ENCODE data around the gene BBS9. TPM values are rescaled to one million over a fixed set of nuclear protein-coding genes. Genes with fewer than 3 reads are reported as not detected.

The BBS9 gene
- total RNA-seq, 1 experiment from 2014 or later: 26.4 TPM

- H2BK120ac ChIP-seq (ENCODE audit: low read depth, low read length, poor library complexity, severe bottlenecking): no peak overlapping the region
- no peak for TF ChIP-seq CTCF (conservative IDR thresholded peaks at IDR 0.05)
- H3K79me1 ChIP-seq (ENCODE audit: insufficient read depth, low read depth, low read length, poor library complexity, severe bottlenecking): no peaks in the 10 kb centered on the region
- no CpG with 5 or more reads among the region's 4 CpGs for WGBS (ENCODE audit: extremely low coverage, insufficient read length, low lambda C conversion rate)
- no peak overlapping the region for H2BK5ac ChIP-seq (ENCODE audit: insufficient read length, low read length)
- no peak overlapping the region for H3K27ac ChIP-seq (ENCODE audit: insufficient read length, low read depth, low read length)
- Mint-ChIP-seq H3K4me1 (no peaks in the 10 kb centered on the region), H3K36me3 (ENCODE audit: insufficient read depth in 1 of 3, low read depth in 3 of 3) (no peaks in the 10 kb centered on the region), H3K27me3 (ENCODE audit: low read depth) (no peaks in the 10 kb centered on the region), H3K9me3 (no peaks in the 10 kb centered on the region), H3K4me3 (no peak overlapping the region), H3K27ac (no peak overlapping the region)
- H2BK20ac ChIP-seq (ENCODE audit: low read depth, low read length, poor library complexity, severe bottlenecking): no peak overlapping the region
- no peak overlapping the region for H4K8ac ChIP-seq (replicated peaks; ENCODE audit: insufficient read length, low read depth, low read length)
- H3K9me3 ChIP-seq (ENCODE audit: control insufficient read depth, low read depth, low read length): no peaks in the 10 kb centered on the region
- no peak overlapping the region for H2AK5ac ChIP-seq (ENCODE audit: insufficient read length, low read length)
- H2AFZ ChIP-seq (ENCODE audit: low read length): no peak overlapping the region
- no peaks in the 10 kb centered on the region for H3K4me1 ChIP-seq (ENCODE audit: insufficient read depth, low read length)
- H3K23me2 ChIP-seq (ENCODE audit: insufficient read length, low read depth, low read length, poor library complexity, severe bottlenecking): no peaks in the 10 kb centered on the region
- no peak overlapping the region for H2BK15ac ChIP-seq (ENCODE audit: low read depth, low read length)
- no peak overlapping the region for H3T11ph ChIP-seq (ENCODE audit: low read length)
- H4K5ac ChIP-seq (ENCODE audit: insufficient read length, low read depth, low read length): no peak overlapping the region
- H3K23ac ChIP-seq (ENCODE audit: insufficient read length, low read depth, low read length): no peak overlapping the region
- H3K4me2 ChIP-seq (ENCODE audit: insufficient read depth, insufficient read length, low read length): no peak overlapping the region
- no peak for DNase-seq
- H2BK12ac ChIP-seq (ENCODE audit: insufficient read length, low read depth, low read length): no peak overlapping the region
- no peak overlapping the region for H3K4ac ChIP-seq (ENCODE audit: low read depth, low read length)
- H4K20me1 ChIP-seq (ENCODE audit: control insufficient read depth, insufficient read depth, insufficient read length): no peaks in the 10 kb centered on the region
- H3K9ac ChIP-seq (ENCODE audit: extremely low read depth, insufficient read length, low read length): no peak overlapping the region
- H3K14ac ChIP-seq (ENCODE audit: insufficient read depth, low read length): no peak overlapping the region
- no peak overlapping the region for H3K56ac ChIP-seq (ENCODE audit: insufficient read length, low read depth, low read length)
- H3K79me2 ChIP-seq (ENCODE audit: insufficient read depth, low read length): no peaks in the 10 kb centered on the region
- no peak overlapping the region for H3K18ac ChIP-seq (ENCODE audit: insufficient read length, low read depth, low read length)
- H4K91ac ChIP-seq (ENCODE audit: insufficient read length, low read depth, low read length): no peak overlapping the region
- no peaks in the 10 kb centered on the region for H3K27me3 ChIP-seq (ENCODE audit: insufficient read depth, low read length)
These were observed 196.6 kb downstream of the BBS9 start for GRCh38 chr7:33325754-33326484.
